Measurements from ENCODE around the gene EEFSEC.
"Not testable (repeated sequence)": the region's sequence is repeated elsewhere in the genome, so short reads cannot be mapped to it uniquely, and the experiment has no call there.

EEFSEC gene

DNA sequence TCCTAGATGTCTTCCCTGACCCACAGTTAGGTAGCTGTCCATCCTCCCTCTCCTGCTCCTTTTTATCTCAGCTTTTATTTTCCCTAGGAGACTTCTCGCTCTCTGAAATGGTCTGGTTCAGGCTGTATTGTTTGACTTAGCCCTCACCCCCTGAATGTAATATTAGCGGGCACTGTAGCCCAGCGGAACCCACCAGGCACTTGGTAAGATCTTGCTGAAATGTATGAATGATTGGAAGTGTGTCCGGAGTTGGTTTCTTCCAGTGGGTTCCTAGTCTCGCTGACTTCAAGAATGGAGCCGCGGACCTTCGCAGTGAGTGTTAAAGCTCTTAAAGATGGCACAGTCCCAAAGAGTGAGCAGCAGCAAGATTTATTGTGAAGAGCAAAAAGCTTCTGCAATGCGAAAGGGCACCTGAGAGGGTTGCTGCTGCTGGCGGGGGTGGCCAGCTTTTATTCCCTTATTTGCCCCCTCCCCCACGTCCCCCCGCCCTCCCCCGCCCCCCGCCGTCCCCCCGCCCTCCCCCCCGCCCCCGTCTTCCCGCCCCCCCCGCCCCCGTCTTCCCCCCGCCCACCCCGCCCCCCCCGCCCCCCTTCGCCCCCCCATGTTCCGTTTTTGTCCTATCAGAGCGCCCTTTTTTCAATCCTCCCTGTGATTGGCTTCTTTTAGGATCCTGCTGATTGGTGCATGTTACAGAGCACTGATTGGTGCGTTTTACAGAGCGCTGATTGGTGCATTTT, 694 bp upstream of the EEFSEC start:
- DNase-seq, result no peak

GRCh38 chr3:128154354-128154753, 1.1 kb downstream of the EEFSEC start:
- not testable (repeated sequence) for DNase-seq

GRCh38 chr3:128155616-128156360, 2.5 kb downstream of the EEFSEC start:
- no peak for DNase-seq

DNA sequence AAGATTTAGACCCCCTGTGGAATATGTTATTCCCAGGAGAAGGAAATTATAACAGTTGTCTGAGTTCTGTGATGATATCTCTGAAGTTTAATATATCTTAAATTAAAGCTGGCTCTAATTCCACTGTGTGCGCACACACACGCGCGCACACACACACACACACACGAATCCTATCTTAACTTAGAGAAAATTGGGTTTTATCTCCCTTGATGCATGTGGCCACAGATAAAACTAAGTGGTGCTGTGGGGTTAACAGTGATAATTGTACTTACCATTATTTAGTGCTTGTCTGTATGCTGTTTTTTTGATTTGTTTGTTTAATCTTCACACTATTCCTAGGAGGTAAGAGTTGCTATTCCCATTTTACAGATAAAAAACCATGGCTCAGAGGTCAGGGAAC, 7.4 kb downstream of the EEFSEC start:
- DNase-seq, result no peak

DNA sequence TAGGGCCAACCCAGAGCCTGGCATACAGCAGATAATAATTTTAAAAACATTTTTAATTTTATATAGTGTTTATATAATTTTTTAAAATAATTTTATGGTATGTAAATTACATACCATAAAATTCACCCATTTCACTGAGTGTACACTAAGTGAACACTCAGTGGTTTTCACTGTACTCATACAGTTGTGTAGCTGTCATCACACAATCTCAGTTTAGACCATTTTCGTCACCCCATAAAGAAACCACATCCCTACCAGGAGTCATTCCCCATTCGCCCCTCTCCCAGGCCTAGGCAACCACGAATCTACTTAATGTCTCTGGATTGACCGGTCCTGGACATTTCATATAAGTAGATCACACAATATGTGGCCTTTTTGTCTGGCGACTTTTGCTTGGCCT, 10.2 kb downstream of the EEFSEC start:
- DNase-seq, result no peak

GRCh38 chr3:128166971-128167453, 13.7 kb downstream of the EEFSEC start:
- DNase-seq, result no peak

- no peak for DNase-seq
Measured at GRCh38 chr3:128167646-128167972, 14.3 kb downstream of the EEFSEC start.

DNA sequence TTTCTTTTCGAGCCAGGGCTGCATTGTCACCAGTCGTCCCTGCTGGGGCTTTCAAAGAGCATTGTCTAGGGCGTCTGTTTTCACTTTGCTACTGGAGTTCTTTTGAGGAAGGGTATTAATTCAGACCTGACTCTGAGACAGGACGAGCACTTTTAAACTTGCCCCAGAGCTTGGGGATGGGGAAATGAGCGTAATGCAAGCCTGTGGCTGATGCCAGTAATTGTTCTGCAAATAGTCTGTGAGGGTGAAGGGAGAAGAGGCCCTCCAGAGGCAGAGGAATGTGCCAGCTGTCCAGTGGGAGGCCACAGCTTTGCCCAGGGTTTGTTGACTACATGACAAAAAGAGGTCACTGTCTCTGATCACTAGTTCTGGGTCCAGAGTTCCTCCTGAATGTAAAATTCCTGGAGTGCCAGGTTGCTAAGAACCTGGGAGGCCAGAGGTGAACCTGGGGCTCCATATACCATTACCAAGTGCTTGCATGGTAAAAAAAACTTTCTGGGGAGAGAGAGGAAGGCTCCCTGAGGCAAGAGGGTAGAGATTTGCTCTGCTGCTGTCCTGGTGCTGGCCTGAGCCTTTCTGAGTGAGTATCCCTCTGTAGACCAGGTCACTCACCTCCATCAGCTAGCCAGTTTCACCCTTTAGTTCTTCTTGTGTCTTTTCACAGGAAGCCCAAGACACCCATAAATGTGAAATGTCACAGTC, 14.8 kb downstream of the EEFSEC start:
- no peak for DNase-seq

DNA sequence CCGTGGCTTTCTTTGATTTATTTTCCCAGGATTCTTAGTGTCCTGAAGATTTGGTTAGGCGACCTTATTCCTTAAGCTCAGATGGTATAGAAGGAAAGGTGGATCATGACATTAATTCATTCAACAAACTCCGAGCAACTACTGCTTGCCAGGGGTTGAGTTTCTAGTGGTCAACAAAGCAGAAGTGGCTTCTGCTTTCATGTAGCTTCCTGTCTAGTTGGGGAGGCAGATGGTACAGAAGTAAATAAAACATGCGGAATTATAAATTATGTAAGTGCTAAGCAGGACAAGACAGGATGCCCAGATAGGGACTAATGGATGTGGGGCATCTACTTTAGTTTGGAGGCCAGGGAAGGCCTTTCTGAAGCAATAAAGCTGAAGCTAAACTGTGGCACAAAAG, 15.6 kb downstream of the EEFSEC start:
- DNase-seq, result no peak

GRCh38 chr3:128170866-128171516, 17.7 kb downstream of the EEFSEC start:
- DNase-seq, result no peak

GRCh38 chr3:128173200-128173599, 19.9 kb downstream of the EEFSEC start:
- no peak for DNase-seq

DNA sequence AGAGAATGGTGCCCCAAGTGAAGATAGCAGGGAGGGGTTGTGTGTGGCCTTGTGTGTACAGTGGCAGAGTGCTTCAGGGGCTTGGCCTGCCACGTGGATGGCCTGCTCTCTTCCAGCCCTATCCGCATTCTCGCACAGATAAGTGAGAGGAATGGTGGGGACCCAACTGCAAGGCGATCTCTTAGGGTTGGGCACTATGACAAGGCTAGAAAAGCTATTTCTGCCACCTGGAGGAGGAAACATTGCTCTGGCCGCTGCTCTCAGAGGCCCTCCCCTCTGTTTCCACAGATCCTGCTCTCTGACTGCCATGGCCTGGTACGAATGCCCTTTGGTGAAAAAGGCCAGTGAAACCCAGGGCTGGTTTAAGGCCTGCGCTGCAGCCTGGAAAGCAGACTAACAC, 20.6 kb downstream of the EEFSEC start:
- no peak for DNase-seq

GRCh38 chr3:128174675-128175590, 21.7 kb downstream of the EEFSEC start:
- no peak for DNase-seq

- DNase-seq, result no peak
Measured at GRCh38 chr3:128175768-128176167, 22.5 kb downstream of the EEFSEC start.

DNA sequence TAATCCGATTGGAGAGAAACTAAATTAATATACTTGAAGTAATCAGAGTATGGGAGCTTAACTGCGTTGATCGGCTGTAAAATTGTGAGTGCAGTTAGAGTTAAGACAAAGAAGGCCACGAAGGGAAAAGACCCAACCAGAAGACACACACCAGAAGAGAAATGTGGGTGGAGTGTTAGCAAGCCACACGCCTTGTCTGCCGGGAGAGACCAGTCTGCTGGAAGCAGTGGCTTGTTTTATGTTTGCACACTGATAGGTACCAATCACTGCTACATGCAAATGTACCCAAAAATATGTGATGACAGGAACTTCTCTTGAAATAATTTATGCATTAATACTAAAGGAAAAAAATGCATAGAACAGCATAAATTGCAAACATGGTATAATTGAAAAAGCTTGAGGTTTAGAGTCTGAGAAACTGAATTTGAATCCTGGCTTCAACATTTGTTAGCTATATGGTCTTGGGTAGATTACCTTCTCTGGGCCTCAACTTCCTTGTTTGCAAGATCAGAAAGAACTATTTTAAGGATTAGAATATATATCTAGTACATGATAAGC, 23.1 kb downstream of the EEFSEC start:
- no peak for DNase-seq

DNA sequence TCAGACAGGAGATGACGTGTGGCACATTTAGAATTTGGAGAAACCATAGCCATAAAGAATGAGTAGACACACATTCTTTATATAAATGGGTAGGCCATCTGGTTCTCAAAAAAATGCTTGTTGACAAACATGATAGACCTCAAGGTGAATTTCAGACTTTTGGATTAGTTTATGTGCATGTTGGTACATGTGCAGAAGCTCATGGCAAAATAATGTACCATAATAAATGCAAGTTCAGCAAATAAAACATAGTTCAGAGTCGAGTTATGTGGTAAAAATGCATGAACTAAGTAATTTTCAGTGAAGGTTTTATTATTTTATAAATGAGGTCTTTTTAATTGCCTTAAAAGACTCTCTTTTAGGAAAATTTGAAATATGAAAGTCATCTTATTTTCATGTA, 24.6 kb downstream of the EEFSEC start:
- DNase-seq, result no peak

GRCh38 chr3:128178782-128179483, 25.7 kb downstream of the EEFSEC start:
- DNase-seq, result no peak

GRCh38 chr3:128179484-128179819, 26.2 kb downstream of the EEFSEC start:
- DNase-seq, result no peak

DNA sequence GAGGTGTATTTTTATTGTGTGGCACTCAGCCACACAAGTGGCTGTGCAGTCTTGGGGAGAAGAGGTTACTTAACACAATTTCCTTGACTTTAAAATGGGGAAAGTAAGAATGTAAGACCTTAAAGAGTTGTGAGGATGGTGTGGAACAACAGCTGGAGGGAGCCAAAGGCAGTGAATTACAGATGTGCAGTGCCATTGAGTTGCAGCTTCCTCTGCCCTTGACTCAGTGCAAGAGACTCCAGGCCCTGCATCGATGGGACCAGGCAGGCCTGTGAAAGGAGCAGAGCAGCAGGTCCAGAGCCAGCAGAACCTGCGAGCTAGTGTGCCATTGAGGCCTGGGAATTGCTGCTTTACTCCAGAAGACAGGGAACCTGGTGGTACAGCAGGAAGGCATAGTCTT, 27.2 kb downstream of the EEFSEC start:
- no peak for DNase-seq

DNA sequence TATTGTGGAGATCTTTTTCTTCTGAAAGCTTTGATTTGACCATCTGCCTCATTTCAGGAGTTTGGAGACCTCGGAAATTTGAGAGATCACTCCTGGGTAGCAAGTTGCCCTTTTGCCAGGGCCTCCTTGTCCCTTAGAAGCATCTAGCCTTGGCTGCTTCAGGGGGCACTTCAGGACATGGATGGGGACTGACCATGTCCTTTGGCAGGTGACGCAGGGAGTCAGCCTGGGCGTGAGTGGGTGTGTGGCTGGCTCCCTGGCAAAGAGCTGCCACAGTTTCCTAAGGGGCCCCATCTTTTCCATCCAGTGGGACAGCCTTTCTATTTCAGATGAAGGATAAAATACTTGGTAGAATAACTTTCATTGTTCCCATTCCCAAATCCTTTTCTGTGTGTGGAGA, 27.6 kb downstream of the EEFSEC start:
- DNase-seq, result no peak

DNA sequence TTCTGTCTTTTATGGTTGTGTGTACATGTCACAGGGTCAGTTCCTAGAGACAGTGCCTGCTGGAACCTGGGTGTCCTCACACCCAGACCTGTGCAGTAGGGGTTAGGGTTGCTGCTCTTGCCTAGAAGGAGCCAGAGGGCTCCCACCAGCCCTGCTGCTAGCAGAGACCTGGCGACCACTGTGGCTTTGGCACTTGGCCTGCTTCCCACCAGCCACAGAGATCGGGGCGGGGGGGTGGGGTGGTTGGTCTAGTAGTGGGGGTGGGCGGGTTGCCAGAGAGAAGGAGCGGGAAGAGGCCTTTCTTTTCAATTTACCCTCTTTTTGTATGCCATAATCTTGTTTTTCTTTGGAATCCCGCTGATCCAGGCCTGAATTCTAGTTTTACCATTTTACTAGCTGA, 29.4 kb downstream of the EEFSEC start:
- DNase-seq, result no peak
